Sigmoid colon (tissue), 4 donors: ENCODE data around the gene CXCL12.

Source experiments
- CTCF ChIP-seq, 4 experiments: fragments of 450-650 bp in 3 of 4; fragments of 200-600 bp in 1 of 4; IDR thresholded peaks; one replicate each; pipeline ENCODE4 v1.5.1; 2016 to 2019; ENCODE audit warnings: antibody characterized with exemption in 4 of 4, mild to moderate bottlenecking in 3 of 4, moderate library complexity in 2 of 4
- POLR2A ChIP-seq, 2 donors: fragments of 450-650 bp; IDR thresholded peaks; one replicate each; pipeline ENCODE4 v1.6.1; 2016; ENCODE audit warnings: antibody characterized with exemption in 2 of 2, mild to moderate bottlenecking in 2 of 2, moderate library complexity in 2 of 2
- POLR2AphosphoS5 ChIP-seq, 4 donors: sonication (generic); formaldehyde crosslinking; IDR thresholded peaks; one replicate each; pipeline ENCODE4 v1.6.1; 2017; ENCODE audit warnings: antibody characterized with exemption in 4 of 4

- no peak for TF ChIP-seq CTCF (IDR thresholded peaks at IDR 0.05)
- no peak for TF ChIP-seq POLR2A (IDR thresholded peaks at IDR 0.05)
- TF ChIP-seq POLR2AphosphoS5 (IDR thresholded peaks at IDR 0.05): no peak
Observed at GRCh38 chr10:44353721-44354120, 31.2 kb downstream of the CXCL12 start.
